ENCODE results near the gene DENND6B. TPM values are rescaled to one million over a fixed set of nuclear protein-coding genes. Genes with fewer than 3 reads are reported as not detected.

Gene DENND6B
- total RNA-seq, 1 donor from 2014 or later, result 1.2 TPM

GRCh38 chr22:50264946-50265669, 61.7 kb downstream of the DENND6B start:
- no peak for DNase-seq
- intact Hi-C loops (cut with micrococcal nuclease), result no loop called here
- no peaks in the 10 kb centered on the region for H3K36me3 ChIP-seq
- H3K4me1 ChIP-seq, result peaks cover 60% of the 10 kb centered on the region
- H3K9me3 ChIP-seq (replicated peaks), result no peaks in the 10 kb centered on the region
- H3K27ac ChIP-seq (replicated peaks), result no peak overlapping the region
- H3K27me3 ChIP-seq (ENCODE audit: low read depth), result peaks cover 11% of the 10 kb centered on the region
- H3K4me3 ChIP-seq, result no peak overlapping the region
- no peak for TF ChIP-seq CTCF (IDR thresholded peaks at IDR 0.05; ENCODE audit: borderline replicate concordance)

DNA sequence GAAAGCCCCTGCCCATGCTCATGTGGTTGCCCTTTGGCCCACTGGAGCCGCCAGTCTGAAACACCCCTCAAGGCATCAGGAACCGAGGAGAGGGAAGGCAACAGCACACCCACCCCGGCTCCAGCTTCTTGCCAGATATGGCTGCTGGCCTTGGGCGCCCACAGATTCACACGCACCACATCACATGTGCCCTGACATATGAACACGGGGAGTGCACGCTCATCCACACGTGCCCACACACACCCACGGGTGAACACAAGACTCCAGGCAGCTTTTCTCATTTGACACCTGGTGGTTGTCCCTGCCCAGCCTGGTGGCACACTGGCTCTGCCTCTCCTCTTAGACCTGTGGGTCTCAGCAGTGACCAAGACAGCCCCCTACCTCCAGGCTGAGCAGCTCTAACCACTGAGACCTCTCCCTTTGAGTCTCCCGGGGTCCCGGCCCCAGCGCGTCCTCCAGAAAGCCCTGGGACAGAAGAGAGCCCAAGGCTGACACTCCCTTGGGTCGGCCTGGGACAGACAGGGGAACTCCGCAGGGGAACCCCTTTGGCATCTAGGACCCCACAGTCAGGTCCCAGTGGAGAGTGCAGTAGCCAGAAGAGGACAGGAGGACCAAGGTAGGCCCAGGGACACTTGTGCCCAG, 62.6 kb downstream of the DENND6B start:
- Histone ChIP-seq H3K27ac (replicated peaks) (no peak overlapping the region), H3K36me3 (no peaks in the 10 kb centered on the region), H3K9me3 (replicated peaks) (no peaks in the 10 kb centered on the region), H3K4me3 (no peak overlapping the region), H3K27me3 (ENCODE audit: low read depth) (peaks cover 11% of the 10 kb centered on the region), H3K4me1 (peaks cover 53% of the 10 kb centered on the region)
- TF ChIP-seq CTCF (IDR thresholded peaks at IDR 0.05; ENCODE audit: borderline replicate concordance), result no peak
- DNase-seq, result no peak
- intact Hi-C loops (cut with micrococcal nuclease), result no loop called here

- Histone ChIP-seq H3K4me3 (no peak overlapping the region), H3K4me1 (peaks cover 53% of the 10 kb centered on the region), H3K27me3 (ENCODE audit: low read depth) (peaks cover 11% of the 10 kb centered on the region), H3K27ac (replicated peaks) (no peak overlapping the region), H3K36me3 (no peaks in the 10 kb centered on the region), H3K9me3 (replicated peaks) (no peaks in the 10 kb centered on the region)
- no peak for DNase-seq
- intact Hi-C loops (cut with micrococcal nuclease), result no loop called here
- TF ChIP-seq CTCF (IDR thresholded peaks at IDR 0.05; ENCODE audit: borderline replicate concordance), result no peak
Measured at GRCh38 chr22:50262973-50263617, 63.7 kb downstream of the DENND6B start.

DNA sequence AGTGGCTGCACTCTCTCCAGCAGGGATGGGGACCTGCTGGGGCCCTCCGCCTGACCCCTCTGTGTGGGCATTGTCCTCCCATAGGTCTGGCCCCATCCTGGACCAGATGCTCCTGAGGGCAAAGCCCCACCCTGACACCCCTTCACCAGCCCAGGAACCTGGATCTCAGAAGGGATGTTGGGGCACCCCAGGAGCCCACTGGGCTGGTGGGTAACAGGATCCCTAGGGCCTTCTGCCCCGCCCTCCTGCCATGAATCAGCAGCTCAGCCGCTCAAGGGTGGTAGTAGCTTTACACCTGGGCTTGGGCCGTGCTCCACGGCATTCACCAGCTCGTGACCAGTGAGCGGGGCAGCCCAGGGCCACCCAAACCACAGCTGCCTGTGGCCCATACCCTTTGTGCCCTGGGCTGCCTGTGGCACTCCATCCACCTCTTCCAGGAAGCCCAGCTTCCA, 64.3 kb downstream of the DENND6B start:
- intact Hi-C loops (cut with micrococcal nuclease), result no loop called here
- H3K27ac ChIP-seq (replicated peaks), result peak overlapping the region; percentile 76
- DNase-seq, result no peak
- H3K9me3 ChIP-seq (replicated peaks), result no peaks in the 10 kb centered on the region
- TF ChIP-seq CTCF (IDR thresholded peaks at IDR 0.05; ENCODE audit: borderline replicate concordance), result no peak
- peaks cover 53% of the 10 kb centered on the region for H3K4me1 ChIP-seq
- H3K27me3 ChIP-seq (ENCODE audit: low read depth), result peaks cover 11% of the 10 kb centered on the region
- H3K4me3 ChIP-seq, result peak overlapping the region; percentile 71
- H3K36me3 ChIP-seq, result no peaks in the 10 kb centered on the region

DNA sequence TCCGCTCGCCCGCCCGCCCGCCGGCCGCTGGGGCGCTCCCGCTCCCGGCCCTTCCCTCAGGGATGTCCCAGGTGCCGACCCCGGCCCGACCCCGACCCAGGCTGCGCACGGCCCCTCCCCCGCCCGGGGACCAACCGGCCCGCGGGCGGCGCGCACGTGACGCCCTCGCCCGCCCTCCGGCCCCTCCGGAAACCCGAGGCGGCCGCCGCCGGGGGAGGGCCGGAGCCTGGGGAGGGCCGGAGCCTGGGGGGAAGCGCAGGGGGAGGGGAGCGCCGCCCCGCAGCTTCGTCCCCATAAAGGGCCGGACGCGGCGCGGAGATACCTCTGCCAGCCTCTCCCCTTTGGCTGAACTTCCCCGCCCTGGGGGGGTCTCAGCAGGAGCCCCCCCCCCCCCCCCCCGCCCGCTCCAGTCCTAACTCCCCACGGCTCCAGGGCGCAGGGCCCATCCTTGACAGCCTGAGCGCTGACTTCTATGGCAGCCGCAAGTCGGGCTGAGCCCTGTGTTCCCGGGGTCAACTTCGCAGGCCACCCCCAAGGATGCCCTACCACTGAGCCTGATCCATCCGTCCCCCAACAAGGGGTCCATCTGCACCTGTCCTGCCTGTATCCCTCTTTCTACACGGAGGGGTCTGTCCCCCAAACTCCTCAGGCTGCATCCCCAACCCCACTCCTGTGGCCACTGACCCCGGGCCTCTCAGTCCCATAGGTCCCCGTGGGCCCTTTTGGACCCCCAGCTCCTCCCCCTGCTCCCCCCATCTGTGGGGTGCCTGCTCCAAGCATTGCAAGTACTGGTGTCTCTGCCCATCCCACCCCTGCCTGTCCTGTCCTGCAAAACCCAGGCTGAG, 65.0 kb downstream of the DENND6B start, which contains the start of gene MAPK12:
MAPK12 (minus strand) TSS at position 69 of the 845 bp plus-strand sequence. CDS start 174 bp downstream, outside the sequence.
- Histone ChIP-seq H3K36me3 (no peaks in the 10 kb centered on the region), H3K4me1 (peaks cover 50% of the 10 kb centered on the region), H3K4me3 (peak within 1 kb of the TSS; percentile 71), H3K9me3 (replicated peaks) (no peaks in the 10 kb centered on the region), H3K27me3 (ENCODE audit: low read depth) (peaks cover 11% of the 10 kb centered on the region), H3K27ac (replicated peaks) (peak within 1 kb of the TSS; percentile 76)
- intact Hi-C loops (cut with micrococcal nuclease), result no loop called here
- no peak for TF ChIP-seq CTCF (IDR thresholded peaks at IDR 0.05; ENCODE audit: borderline replicate concordance)
- no peak for DNase-seq

Measured in left ventricle myocardium inferior (tissue), 1 donor.